HG03175 (cell line): Measurements from ENCODE around the gene INSR.
"Not testable (repeated sequence)": the region's sequence is repeated elsewhere in the genome, so short reads cannot be mapped to it uniquely, and the experiment has no call there.

ENCODE experiments used
- ATAC-seq: cut with Tn5 transposase; IDR thresholded peaks from one replicate; pipeline ENCODE4 v1.9.1; 2021; ENCODE audit warnings: mild to moderate bottlenecking, moderate library complexity; ENCODE audit not compliant: unreplicated experiment

The INSR gene

DNA sequence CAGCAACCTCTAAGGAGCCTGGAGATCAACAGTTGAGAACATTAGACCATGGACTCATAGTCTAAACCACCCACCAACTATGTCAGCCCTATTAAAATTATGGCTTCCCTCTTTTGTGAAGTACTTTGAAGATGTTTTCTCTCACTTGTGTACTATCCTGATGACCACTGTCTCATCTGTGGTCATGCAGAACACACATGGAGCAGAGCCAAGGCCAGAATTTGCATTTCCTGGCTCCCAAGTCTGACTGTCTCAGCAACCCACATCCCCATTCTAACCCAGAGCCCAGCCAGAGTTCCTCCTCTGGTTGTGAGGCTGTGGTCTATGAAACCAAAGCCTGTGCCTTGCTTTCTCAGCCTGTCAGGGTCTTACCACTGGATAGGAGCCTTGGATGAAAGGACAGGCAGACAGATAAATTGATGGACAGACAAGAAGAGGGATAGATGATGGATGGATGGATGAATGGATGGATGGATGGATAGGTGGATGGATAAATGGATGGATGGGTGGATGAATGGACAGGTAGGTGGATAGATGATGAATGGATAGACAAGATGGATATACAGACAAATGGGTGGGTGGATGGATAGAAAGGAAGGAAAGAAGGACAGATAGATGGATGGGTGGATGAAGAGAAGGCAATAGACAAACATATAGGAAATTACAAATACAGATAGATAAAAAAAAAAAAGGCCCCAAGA is 189.3 kb downstream of the INSR start:
- no peak for ATAC-seq

DNA sequence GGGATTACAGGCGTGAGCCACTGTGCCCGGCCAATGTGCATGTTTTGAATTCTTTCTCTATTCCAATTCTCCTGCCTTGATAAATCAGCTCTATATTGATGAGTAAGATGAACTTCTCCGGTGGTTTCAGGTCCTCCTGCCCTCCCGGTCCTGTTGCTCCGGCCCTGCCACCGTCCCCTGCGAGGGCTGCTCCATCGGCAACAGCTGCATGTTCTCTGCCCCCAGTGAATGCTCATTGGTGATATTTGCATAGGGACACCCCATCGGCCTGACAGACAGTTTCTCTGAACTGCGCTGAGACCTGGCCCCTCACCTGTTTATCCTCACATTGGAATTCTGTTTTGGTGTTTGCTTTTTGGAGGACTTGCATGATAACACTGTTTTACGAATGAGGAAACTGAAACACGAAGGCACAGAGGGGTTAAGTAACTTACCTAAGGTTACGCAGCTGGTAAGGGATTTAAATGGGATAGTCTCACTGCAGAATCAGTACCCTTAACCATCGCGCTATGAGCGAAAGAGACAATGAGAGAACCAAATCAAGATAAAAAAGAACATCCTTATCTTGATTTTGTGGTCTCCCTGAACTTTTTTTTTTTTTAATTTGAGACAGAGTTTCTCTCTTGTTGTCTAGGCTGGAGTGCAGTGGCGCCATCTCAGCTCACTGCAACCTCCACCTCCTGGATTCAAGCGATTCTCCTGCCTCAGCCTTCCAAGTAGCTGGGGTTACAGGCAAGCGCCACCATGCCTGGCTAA is 192.5 kb downstream of the INSR start:
- no peak for ATAC-seq

DNA sequence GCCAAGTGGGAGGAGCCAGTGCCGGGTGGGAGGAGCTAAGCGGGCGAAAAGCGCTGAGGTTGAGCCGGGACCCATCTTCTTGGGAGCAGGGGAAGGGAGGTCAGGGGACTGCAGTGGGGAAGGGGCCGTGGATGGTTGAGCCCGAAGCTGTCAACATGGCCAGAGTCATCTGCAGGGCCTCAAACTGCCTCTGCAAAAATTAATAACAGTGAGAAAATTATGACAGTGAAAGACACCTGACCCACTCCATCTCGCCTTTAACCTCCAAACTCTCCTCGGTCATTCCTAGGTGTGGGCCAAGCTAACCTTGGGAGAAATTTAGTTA is 194.7 kb downstream of the INSR start:
- no peak for ATAC-seq

DNA sequence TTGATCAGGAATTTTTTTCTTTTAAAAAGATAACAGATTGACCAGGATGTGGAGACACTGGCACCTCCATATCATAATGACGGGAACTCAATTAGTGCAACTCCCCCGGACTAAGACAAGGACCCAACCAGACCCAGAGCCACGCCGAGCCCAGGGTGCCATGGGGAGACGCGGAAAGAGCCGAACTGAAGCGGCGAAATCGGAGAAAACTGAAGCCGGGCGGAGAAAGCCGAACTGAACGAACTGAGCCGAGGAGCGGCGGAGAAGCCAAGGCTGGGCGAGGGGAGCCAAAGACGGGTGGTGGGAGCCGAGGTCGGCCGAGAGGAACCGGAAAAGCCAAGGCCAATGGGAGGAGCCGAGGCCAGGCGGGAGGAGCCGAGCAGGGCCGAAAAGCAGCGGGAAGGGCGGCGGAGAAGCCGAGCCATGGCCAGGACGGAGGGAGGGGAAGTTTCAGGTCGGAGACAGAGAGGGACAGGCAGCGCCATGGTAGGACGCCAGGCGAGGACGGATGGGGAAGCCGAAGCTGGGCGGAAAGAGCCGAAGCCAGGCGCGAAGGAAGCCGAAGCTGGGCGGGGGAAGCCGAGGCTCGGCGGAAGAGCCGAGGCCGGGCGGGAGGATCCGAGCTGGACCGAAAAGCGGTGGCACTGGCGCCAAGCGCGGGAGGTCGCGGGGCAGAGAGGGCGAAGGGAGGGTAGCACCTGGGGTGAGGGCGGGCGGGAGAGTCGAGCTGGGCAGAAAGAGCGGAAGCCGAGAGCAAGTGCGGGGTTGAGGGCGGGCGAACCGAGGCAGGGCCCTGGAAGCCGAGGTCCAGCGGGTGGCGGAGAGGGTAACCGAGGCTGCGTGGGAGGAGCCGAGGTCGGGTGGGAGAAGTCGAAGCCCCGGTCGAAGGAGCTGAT is 195.3 kb downstream of the INSR start:
- ATAC-seq = peak; percentile 84

DNA sequence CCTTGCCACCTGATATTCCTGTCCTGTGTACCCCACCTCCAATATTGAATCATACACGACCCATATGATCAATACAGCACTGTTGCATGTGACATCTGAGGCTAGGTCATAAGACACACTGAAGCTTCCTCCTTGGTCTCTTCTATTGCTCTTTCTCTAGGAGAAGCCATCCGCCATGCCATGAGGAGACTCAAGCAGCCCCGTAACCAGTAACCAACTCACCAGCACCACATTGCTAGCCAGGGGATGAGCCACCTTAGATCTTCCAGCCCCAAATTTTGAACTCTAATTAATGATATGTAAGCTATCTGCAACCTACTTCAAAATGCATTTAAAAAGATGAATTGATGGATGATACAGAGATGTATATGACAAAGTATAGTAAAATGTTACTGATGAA is 196.1 kb downstream of the INSR start:
- no peak for ATAC-seq

DNA sequence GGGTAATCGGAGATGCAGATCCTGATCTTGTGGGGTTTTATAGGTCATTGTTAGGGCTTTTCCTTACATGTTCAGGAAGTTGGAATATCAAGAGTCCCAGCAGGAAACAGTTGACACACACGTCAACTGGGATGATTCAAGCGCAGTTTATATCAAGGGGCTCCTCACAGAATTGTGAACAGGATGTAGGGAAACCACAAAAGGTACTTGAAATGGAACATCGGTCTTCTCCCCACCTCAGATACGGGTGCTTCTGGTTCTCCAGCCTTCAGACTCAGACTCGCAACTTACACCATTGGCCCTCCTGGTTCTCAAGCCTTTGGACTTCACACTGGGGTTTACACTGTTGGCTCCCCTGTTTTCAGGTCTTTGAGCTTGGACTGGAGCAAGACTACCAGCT is 205.2 kb downstream of the INSR start:
- ATAC-seq = no peak

DNA sequence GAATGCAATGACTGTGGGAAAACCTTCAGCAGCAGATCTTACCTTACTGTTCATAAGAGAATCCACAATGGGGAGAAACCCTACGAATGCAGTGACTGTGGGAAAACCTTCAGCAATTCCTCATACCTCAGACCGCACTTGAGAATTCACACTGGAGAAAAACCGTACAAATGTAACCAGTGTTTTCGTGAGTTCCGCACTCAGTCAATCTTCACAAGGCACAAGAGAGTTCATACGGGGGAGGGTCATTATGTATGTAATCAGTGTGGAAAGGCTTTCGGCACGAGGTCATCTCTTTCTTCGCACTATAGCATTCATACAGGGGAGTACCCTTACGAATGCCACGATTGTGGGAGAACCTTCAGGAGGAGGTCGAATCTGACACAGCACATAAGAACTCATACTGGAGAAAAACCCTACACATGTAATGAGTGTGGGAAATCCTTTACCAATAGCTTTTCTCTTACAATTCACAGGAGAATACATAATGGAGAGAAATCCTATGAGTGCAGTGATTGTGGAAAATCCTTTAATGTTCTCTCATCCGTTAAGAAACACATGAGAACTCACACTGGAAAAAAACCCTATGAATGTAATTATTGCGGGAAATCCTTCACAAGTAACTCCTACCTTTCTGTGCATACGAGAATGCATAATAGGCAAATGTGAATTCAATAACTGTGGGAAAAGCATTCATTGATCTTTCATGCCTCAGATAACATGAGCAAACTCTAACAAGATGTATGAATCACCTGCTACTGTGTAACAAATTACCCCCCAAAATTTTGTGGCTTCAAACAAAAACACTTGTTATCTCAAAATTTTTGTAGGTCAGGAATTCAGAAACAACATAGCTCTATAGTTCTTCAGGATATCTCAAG is 210.9 kb downstream of the INSR start:
- ATAC-seq = no peak

DNA sequence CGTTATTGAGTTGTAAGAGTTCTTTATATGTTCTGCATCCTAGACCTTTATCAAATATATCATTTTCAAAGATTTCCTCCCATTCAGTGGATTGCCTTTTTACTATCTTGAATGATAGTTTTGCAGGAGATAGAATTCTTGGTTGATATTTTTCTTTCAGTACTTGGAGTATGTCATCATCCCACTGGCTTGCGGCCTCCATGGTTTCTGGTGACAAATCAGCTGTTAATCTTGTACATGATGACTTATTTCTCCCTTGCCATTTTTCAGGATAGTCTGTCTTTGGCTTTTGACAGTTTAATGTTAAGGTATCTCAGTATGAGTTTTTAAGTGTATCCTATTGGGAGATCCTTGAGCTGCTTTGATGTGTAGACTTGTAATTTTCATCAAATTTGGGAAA is 216.2 kb downstream of the INSR start:
- ATAC-seq = no peak

DNA sequence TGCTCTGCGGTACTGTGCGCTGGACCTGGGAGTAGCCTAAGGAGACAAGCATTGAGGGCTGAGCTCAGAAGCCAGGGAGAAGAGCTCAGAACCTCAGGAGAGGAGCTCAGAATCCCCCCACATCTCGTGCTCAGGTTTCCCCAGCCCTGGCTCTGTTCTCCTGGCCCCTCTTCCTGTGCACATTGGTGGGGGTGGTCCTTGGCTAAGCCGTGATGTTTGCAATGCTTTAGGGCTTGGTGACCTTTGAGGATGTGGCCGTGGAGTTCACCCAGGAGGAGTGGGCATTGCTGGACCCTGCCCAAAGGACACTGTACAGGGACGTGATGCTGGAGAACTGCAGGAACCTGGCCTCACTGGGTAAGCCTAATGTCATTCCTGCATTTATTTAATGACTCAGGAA is 218.1 kb downstream of the INSR start:
- no peak for ATAC-seq

DNA sequence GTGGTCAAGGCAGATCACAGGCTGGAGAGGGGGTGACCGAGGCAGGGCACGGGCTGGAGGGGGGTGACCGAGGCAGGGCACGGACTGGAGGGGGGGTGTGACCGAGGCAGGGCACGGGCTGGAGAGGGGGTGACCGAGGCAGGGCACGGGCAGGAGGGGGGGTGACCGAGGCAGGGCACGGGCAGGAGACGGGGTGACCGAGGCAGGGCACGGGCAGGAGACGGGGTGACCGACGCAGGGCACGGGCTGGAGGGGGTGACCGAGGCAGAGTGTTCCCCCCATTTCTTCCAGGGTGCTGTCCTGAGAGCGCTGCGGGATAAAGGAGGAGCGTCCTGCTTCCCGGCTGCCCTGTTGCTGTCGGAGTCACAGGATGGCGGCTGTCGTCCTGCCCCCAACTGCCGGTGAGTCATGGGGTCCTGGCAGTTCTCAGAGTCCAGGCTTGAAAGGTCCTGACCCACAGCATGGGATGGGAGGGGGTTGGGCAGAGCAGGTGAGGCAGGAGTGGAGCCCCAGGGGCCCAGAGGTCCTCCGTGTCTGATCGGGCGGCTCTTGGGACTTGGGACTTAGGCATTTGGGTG is 219.4 kb downstream of the INSR start:
- ATAC-seq = no peak

DNA sequence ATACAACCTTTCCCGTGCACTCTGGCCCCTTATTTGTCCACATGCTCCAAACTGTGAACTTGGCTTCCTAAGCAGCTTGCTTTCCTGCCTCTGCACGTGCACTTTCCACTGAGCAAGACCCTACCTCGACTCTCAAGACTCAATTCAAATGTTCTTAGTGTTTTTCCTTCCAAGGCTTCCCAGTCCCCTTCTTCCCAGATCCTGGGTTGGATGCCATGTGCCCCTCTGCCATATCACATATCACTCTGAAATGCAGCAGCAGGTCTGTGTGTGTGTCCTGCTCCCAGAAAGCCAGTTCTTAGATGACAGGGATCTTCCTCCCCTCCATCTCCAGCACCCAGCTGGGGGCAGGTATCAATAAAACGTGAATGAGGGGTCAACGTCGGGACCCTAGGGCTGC is 221.7 kb downstream of the INSR start:
- no peak for ATAC-seq

DNA sequence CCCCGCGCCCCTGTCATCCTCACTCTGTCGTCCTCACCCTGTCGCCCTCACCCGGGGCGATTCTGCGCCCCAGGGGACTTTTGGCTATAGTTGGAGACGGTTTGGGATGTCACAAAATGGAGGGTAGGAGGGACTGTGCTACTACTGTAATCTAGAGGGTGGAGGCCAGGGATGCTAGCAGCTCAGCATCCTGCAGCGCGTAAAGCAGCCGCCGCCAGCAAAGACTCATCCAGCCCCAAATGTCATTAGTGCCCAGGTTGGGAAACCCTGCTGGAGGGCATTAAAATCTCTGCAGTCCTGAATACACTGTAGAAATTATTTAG is 224.3 kb downstream of the INSR start:
- peak; percentile 26 for ATAC-seq

DNA sequence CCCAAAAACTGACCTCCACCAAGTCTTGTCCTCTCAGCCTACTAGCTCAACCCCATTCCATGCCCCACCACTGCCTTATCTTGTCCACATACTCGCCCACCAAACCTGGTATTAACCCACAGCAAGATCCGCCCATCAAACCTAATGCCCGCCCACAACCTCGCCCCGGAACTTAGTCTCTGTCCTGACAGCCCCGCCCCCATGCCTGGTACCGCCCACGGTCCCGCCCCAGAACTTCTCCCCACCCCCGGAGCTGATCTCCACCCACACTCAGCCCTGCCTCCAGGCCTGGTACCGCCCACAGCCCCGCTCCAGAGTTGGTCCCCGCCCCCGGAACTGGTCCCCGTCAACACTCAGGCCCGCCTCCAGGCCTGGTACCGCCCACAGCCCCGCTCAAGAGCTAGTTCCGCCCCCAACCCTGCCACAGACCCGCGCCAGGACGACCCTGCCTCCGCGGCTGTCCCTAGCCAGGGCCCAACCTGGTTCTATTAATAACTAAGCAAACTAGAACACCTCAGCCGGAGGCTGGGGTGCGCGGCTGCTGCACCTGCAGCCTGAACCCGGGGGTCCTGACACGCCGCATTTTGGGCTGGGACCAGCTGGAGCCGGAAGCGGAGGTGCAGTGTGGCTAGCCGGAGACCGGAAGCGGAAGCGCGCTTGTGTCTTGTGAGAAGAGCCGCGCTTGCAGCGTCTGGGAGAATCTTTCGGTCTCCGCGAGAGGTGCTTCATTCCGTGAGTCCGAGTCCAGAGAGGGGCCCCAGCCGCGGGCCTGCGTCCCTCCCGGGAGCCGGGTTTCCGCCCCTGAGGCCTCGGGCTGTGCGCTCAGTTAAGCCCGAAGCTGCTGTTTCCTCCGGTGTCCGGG is 224.9 kb downstream of the INSR start, which contains the start of gene ZNF557:
Gene ZNF557 (plus strand): TSS at position 662 of the 862 bp plus-strand sequence. CDS start 5,372 bp downstream, outside the sequence.
- peak; percentile 95 for ATAC-seq

DNA sequence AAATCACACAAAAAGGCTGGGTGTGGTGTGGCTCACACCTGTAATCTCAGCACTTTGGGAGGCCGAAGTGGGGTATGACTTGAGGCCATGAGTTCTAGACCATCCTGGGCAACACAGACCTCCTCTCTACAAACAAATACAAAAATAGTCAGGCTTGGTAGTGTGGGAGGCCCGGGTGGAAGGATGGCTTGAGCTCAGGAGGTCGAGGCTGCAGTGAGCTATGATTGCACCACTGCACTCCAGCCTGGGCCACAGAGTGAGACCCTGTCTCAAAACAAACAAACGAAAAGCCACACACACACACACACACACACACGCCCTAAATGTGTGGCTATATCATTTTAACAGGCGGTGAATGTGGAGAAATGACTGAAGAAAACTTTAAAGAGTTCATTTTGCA is 225.6 kb downstream of the INSR start:
- ATAC-seq = no peak

DNA sequence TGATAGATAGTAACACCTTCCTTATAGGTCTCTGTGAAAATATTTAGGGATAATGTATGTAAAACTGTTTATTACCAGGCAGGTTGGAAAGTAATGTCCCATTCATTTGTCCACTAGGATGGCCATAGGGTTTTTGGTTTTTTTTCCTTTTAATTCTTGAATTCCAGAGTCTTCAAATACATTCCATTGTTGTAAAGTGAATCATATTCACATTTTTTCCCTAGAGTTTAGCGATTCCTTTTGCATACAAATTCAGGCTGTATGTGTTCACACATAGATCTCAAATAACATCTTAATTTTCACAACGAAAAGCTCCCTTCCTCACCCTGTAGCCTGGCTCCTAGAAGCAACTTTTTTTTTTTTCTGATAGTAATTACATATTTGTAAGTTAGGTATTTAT is 226.5 kb downstream of the INSR start:
- no peak for ATAC-seq

DNA sequence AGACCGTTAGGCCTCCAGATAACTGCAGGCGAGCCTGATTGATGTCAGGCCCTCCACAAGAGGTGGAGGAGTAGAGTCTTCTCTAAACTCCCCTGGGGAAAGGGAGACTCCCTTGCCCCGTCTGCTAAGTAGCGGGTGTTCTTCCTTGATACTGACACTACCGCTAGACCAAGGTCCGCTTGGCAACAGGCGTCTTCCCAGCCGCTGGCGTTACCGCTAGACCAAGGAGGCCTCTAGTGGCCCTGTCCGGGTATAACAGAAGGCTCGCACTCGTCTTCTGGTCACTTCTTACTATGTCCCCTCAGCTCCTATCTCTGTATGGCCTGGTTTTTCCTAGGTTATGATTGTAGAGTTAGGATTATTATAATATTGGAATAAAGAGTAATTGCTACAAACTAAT is 227.1 kb downstream of the INSR start:
- not testable (repeated sequence) for ATAC-seq

DNA sequence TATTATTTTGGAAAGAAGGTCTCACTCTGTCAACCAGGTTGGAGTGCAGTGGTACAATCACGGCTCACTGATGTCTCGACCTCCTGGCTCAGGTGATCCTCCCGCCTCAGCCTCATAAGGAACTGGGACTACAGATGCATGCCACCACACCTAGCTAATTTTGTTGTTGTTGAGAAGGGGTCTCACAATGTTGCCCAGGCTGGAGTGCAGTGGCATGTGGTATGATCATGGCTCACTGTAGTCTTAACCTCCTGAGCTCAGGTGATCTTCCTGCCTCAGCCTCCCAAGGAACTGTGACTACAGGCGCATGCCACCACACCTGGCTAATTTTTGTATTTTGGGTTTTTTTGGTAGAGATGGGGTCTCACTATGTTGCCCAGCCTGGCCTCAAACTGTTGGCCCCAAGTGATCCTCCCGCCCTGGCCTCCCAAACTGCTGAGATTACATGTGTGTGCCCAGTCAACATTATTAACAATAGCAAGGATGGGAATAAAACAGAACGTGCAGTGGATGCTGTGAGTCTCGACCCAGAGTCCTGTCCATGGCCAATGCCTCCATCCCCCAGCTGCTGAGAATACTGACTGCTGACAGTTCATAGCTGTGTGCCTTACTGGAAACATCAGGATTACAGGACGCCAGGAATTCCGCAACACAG is 230.3 kb downstream of the INSR start:
- ATAC-seq = no peak

DNA sequence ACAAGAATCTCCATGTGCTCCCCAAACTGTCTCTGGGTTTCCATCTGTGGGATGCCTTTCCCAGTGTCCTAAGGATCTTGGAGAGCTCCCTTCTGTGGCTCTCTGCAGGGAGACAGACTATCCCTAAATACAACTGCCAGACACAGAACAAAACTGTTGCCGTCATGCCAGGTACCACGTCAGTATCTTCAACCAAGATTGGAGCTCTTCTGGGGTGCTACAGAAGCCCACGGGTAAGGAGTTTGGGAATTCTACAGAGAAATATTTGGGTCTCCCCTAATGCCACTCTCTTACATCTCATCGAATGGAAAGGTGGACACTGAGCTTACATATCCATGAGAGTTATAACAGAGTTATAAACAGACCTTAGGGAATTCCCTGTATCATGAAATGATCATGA is 230.9 kb downstream of the INSR start:
- ATAC-seq = no peak
